T-helper 1 cell (primary cell): Measurements from ENCODE around the gene DNAH11.

ENCODE experiments used
- DNase-seq, 5 donors: peaks; one replicate each; pipeline ENCODE4 v3.0.0-alpha.2; 2012 to 2020

The DNAH11 gene

DNA sequence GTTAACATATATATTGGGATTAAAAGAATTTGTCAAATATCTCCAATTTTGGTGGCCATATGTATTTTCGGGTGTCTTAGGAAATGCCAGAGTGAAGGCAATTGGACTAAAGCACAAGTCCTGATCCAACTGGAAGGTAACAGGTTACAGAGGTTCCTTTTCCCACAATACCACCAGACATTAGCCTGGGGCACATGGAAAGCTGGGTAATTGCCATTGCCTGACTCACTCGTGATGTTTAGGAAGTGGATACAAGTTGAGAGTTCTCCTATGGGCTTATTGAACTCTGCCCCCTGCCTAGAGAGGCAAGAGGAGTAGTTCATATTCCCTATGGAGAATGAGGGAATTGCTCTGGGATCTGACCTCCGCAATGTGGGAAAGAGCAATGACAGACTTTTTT lies 5.7 kb downstream of the DNAH11 start:
- DNase-seq = no peak

DNA sequence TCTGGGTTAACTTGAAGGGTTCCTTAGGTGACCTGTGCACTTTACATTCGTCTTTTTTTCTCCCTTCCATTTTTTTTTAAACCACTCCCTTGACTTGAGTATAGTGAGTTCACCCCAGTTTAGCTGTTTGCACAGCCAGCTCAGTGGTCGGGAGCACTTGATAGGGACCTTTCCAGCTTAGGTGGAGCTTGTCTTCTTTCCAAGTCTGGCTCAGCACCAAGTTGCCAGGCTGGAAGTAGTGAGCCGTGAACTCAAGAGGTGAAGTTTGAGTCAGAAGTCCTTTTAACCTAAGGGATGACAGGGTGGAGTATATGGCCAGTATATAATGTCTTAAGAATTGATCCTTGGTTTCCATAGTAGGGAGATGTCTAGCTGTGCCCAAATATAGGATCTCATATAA lies 7.2 kb downstream of the DNAH11 start:
- DNase-seq = no peak

DNA sequence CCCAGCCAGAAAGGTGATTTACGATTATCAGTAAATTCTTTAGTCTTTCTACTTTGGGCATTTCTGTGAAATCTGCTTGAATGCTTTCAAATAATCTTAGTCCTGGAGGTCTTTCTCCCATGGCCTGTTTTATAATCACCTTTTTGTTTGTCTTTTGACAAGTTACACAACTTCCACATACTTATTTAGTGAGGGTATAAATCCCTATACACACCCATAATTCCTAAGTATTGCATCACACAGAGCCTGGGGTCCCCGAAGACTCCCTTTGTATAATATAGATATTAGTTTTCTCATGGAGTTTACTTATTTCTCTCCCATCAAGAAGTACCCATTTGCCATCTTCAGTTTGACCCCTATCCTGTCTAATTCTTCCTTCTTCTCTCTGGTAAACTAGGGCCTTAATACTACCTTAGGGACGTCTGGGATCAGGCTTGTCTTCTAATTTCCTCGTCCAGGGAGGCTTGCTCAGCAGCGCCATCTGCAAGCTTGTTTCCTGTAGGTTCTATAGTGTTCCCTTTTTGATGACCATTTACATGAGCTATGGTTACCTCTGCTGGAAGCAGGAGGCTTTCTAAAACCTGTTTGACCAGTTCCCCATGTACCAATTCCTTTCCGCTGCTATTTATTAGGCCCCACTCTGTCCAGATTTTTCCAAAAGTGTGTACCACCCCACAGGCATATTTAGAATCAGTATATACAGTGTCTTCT lies 8.1 kb downstream of the DNAH11 start:
- no peak for DNase-seq

DNA sequence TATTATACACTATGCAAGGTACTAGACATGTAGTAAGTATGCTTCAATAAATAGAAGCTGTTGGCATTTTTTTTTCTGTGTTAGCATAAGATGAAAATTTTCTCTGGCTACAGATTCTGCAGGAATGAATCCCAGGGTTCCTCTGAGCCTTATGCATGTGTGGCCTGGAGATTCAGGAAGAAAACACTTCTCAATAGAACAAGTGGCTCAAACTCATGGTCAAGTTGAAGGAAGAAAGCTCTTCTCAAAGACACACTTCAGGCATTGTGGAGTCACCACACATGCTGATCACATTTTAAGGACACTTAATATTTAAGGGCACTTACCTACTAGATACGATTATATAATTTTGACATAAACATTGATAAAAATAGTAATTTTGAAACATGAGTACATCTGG lies 19.5 kb downstream of the DNAH11 start:
- DNase-seq = no peak

DNA sequence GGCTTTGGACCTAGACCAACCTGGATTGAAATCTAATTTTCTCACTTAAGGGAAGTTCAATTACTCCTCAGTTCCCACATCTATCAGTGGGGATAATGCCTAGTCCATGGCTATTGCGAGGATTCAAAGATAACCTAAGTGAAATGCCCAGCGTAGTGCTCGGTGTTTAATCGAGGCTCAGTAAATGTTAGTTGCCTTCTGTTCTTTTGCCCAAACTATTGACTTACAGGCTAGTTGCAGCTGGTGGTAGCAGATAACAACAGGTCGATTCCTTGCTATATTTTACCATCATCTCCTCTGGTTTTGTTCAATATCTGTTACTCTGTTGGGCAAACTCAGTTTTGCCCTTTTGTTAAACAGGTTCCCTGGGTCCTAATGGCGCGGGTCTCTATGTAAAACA lies 22.8 kb downstream of the DNAH11 start:
- no peak for DNase-seq

DNA sequence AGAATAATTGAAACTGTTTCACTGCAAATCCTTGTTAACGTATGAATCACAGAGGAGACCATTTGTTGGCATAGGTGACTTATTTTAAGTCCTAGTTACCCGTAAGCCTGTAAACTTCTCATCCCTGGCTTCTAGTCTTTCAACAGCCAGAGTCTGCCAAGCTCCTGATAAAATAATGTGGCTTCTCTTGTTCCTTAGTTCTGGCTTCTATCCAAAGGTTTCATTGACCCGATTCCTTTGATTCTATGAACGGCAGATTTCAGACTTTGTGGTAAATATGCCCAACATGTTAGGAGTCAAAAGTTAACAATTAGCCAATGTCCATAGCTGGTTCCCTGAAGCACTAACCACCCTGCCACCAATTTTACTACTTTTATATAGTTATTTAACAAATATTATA lies 23.3 kb downstream of the DNAH11 start:
- DNase-seq = no peak

GRCh38 chr7:21568762-21569161 lies 25.9 kb downstream of the DNAH11 start:
- DNase-seq = peak in 1 of 5 donors; percentile 12

- DNase-seq = no peak
Measured at GRCh38 chr7:21572331-21573313, 29.8 kb downstream of the DNAH11 start.

DNA sequence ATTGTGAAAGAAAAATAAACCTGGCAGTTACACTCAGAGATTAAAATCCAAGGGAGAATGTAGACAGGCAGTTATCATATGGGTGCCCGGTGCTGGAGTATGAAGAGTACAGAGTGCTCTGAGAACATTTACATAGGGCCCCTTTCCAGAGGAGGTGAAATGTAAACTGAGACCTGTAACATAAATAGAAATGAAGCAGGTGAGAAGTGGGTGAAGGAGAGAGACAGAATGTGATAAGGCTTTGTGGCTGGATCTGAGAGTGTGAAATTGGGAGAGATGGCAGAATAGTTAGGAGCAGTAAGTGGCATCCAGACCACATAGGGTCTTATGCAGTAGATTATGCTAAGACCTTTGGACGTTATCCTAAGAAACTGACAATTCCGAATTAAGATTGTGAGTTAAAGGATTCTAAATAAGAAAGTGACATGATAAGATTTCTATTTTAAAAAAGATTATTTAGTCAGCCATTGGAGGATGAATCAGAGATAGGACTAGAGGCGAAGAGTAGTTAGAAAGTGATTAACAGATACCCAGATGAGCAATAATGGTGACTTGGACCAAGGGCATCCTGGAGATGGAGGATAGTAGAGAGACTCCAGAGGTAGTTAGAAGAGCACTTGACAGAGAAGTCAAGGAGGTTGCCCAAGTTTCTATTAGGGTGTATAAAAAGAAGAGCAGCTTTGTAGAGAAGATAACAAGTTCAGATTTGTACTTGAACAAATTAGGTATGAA lies 36.7 kb downstream of the DNAH11 start:
- DNase-seq = no peak

GRCh38 chr7:21580073-21580521 lies 37.3 kb downstream of the DNAH11 start:
- no peak for DNase-seq

GRCh38 chr7:21585070-21585724 lies 42.4 kb downstream of the DNAH11 start:
- no peak for DNase-seq

DNA sequence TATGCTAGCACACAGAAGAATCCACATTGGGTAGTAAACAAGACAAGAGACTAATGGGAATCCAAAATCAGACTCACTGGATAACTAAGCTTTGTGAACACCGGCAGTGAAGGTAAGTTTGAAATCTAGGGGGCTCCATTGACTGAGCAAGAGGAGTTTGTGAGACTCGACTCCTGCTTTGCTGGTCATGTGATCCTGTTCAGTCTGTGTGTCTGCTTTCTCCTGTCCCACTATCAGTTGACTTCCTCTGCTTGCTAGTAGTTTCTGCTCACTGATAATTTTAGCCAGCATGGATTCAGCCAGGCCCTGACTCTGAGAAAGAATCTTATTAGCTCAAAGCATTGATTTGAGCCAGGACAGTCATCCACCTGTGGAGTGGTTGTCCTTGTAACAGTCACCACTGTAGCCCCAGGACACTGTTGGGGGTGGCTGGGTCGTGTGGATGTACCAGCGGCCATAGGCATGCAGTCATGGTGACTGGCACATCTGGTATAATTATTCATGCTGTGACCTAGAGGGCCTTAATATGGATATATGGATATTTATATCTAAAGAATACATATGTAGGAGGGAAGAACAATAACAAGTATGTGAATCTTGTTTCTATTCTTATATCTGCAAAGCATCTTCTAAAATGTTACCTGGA lies 44.4 kb downstream of the DNAH11 start:
- no peak for DNase-seq

GRCh38 chr7:21596801-21597200 lies 54.0 kb downstream of the DNAH11 start:
- DNase-seq = no peak

DNA sequence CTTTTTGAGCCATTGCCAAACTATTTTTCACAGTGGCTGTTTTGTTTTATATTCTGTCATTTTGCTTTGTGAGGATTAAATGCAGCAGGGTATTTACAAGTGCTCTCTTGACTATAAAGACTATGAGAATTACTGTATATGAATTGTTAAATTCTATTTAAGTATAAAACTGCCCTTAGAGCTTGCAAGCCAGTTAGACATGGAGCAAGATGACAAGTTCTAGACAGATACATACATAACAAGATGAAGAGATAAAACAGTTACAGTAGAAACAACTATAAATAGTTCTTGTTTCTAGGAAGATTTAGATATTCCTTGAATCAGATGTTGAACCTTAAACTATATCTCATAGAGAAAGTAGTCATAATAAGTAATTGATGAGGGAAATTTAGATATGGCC lies 60.6 kb downstream of the DNAH11 start:
- no peak for DNase-seq

DNA sequence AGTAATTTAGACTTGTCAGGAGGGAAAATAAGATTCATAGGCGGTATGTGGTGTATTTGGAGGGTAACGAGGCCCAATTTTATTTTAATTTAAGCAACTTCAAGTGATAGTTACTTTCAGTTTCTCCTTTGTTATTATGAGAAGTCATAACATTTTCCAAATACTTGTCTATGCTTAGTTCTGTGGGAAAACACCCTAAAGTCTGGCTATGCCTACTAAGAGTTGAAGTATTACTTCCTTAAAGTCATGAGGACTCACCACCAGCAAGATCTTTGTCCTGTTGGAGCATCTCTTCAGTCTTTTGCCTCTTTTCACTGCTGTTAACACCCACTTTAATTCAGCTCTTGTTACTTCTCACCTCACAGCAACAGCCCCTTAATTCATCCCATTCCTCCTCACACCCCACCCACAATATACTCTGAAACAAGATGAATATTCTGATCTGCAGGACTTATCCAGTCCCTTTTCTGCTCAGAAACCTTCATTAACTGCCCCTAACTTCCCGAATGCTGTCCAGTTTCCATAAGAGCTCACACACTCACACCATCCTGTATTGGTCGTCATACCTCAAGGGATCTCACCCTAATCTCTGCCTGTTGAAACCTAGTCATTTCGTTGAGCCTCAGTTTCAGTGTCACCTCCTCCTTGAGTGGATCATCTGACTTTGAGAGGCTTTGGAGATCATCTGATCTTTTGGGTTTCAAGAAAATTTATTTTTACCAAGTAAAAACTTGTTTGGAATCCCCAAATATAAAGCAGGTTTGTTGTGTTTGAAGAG lies 61.3 kb downstream of the DNAH11 start:
- no peak for DNase-seq

DNA sequence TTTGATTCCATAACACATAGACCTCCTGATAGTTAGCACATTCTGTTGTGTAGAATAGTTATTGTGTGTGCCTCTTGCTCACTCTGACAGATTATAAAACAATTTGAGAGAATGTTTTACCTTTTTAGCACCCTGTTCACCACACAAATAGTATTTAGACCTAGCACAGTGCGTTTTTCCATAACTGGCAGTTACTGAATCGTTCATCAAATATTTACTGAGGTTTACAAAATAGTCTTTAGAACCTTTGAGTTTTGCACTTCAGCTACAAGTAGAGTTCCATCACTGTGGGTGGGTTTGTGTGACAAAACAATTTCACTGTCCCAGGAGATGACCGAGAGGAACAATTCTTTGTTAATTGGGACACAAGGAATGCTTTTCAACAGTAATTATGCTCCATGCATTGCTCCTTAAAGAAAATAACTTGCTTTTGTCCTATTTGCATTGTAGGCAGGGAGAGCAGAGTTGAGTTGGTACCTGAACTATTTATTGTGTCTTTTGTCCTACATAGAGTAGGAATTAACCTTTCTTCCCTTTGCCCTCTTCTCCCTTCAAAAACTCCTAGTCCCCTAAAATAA lies 62.3 kb downstream of the DNAH11 start:
- DNase-seq = no peak

GRCh38 chr7:21608465-21608864 lies 65.6 kb downstream of the DNAH11 start:
- no peak for DNase-seq

- no peak for DNase-seq
Measured at GRCh38 chr7:21611129-21611528, 68.3 kb downstream of the DNAH11 start.

- DNase-seq = no peak
Measured at GRCh38 chr7:21616091-21616490, 73.3 kb downstream of the DNAH11 start.

DNA sequence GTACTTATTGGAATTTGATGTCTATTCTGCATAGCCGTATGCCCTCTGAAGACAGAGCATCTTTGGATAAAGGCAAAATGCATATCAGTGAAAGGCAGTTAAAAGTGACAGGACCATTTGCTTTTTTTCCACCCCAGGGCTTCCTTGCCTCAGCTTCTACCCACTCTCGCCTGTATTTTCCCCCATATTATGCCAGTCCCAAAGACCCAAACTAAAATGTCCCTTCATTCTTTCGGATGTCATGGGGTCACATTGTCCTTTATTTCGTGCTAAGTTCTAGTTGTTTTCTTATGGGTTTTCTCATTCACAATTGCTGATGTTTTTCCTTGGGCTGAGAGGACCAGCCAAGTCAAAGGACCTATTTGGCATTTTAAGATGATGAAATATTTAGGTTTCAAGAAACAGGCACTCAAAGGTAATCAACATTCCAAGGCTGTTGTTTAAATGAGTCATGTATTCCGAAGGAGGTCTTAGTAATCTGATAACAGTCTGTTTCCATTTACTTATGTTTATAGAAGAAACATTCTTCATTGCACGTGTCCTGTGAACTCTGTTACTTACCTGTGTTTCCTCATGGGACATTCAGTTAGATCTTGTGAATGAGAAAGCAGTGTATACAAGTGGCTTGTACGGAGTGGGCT lies 74.1 kb downstream of the DNAH11 start:
- no peak for DNase-seq
